Retina (tissue), 1 donor: ENCODE measurements around the gene PUM2.

Source experiments
- DNase-seq: peaks from one replicate; pipeline ENCODE4 v3.0.0-alpha.2; 2016

The PUM2 gene

DNA sequence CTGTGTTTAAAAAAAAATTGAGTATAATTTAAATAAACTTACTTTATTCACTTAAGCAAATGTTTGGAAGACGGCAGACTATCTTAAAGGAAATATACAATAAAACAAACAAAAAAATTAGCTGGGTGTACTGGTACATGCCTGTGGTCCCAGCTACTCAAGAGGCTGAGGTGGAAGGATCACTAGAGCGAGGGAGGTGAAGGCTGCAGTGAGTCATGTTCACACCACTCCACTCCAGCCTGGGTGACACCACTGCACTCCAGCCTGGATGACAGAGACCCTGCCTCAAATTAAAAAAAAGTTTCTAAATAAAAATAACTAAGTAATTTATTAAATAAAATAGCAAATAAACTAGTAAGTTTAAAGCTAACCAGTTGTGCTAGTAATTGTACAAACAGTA lies 7.5 kb downstream of the PUM2 start:
- DNase-seq, result no peak

DNA sequence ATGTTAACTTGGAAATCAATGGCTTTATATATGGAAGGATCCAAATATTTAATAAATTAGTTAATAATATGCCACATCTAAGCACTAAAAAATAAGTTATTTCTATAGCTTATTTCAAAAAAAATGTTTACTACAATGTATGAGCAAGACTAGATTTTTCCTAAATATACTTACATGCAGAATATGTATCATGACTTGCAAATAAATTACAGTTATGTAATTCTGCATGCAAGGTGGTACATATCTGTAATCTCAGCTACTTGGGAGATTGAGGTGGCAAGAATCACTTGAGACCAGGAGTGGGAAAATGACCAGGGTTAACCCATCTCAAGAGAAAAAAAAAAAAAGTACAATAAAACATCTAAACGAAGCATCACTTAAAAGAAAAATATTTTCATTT lies 11.6 kb downstream of the PUM2 start:
- no peak for DNase-seq

DNA sequence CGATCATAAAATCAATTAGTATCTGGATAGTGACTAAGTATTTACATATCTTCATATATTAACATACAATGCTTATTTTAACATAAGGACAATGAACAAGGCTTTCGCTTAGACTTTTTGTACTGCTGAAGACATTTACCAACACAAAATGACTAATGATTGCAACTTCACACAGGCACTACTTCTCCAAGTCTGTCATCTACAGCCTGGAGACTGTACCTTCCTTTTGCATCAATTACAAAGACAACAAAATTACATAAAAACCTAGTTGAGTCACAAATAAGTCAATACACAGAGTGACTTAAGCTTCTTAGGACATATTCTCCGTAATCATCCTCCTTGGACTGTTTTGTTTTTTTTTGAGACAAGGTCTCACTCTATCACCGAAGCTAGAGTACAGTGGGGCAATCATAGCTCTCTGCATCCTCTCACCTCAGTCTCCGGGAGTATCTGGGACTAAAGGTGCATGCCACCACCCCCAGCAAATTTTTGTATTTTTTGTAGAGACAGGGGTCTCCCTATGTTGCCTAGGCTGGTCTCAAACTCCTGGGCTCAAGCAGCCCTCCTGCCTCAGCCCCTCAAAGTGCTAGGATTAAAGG lies 15.9 kb downstream of the PUM2 start:
- no peak for DNase-seq

DNA sequence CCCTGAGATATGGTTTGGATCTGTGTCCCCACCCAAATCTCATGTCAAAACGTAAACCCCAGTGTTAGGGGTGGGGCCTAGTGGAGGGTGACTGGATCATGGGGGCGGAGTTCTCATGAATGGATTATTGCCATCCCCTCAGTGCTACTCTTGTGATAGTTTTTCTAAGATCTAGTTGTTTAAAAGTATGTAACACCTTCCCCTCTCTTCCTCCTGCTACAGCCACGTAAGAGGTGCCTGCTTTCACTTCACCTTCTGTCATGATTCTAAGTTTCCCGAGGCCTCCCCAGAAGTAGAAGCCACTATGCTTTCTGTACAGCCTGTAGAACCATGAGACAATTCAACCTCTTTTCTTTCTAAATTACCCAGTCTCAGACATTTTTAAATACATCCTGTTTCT lies 16.9 kb downstream of the PUM2 start:
- DNase-seq, result no peak

DNA sequence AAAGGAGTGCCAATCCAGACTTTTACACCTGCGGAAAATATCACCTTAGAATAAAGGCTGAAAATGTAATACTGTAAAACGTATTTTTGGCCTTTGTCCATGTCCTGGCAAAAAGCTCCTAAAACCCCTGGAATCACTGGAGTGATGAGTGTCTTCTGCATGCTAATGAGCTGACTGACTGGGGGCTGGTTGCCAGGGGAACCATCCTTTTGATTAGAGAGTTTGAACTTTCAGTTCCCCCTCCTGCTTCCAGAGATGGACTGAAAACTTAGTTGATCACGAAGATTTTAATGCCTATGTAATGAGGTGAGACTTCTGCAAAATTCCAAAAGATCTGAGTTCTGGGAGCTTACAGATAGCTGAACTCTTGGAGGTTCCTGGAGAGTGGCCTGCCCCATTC lies 20.5 kb downstream of the PUM2 start:
- DNase-seq, result no peak

DNA sequence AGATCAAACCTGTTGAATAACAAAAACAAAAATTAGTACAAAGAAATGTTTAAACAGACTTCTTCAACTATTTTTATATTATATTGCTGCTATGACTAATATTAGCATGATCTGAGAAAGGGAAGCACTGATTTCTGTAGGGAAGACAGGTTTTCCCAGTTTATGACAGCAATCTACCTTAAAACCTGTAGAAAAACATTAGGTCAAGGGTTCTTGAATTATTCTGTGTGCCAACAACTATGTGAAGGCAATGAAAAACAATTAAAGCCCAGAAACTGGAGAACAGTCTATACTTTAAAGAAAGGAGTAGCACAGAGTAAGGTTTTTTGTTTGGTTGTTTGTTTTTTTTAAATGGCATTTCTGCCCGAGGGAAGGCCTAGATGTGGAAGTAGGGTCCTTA lies 23.3 kb downstream of the PUM2 start:
- no peak for DNase-seq

DNA sequence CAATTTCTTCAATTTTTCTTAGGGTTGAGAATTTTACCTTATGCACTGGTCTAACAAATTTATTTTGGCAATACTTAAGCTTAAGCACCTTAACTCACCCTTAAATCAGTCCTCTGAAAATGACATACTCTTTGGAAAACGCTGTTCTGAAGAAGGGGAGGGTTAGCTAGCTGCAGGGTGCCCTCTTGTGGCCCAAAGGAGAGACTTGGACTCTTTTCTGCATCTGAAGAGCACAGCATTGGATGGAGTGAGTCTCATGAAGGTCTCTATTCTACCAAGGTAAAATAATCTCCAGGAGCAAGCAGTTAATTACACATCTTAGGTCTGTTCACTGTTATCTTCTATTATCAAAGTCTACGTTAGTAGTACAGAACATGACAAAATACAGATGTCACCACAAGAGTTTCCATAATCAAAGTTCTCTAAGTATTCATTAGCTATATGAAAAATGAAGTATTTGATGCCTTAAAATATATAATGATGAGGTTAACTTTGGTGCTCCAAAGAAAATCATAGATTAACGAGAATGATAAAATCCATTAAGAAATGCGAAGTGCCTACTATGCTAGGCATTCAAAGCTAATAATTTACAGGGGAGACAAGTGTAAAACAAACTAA lies 24.4 kb downstream of the PUM2 start:
- peak; percentile 25 for DNase-seq

DNA sequence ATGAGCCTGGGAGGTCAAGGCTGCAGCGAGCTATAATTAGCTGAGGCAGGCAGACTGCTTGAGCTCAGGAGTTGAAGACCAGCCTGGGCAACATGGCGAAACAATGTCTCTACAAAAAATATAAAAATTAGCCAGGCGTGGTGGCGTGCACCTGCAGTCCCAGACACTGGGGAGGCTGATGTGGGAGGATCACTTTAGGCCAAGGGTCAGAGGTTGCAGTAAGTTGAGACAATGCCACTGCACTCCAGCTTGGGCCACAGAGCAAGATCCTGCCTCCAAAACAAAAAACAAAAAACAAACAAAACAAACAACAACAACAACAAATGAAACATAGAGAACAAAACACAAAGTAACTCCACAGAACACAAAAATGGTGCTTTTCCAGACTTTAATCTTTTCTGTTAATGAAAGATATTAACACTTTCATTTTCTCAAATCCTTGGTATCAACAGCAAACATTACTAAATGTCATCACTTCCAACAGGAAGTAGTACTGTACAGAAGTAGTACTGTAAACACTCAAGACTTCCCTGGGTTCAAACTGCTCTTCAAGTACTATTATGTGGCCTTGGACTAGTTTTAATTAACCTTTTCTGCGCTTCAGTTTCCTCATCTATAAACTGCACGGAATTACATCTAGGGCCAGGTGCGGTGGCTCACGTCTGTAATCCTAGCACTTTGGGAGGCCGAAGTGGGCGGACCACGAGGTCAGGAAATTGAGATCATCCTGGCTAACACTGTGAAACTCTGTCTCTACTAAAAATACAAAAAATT lies 27.9 kb downstream of the PUM2 start:
- DNase-seq, result no peak

DNA sequence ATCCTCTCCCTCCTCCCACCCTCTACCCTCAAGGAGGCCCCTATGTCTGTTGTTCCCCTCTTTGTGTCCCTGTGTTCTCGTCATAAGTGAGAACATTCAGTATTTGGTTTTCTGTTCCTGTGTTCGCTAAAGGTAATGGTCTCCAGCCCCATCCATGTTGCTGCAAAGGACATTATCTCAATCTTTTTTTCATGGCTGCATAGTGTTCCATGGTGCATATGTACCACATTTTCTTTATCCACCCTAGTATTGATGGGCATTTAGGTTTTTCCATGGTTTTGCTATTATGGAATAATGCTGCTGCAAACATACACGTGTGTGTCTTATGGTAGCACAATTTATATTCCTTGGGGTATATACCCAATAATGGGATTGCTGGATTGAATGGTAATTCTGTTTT lies 33.0 kb downstream of the PUM2 start:
- no peak for DNase-seq

DNA sequence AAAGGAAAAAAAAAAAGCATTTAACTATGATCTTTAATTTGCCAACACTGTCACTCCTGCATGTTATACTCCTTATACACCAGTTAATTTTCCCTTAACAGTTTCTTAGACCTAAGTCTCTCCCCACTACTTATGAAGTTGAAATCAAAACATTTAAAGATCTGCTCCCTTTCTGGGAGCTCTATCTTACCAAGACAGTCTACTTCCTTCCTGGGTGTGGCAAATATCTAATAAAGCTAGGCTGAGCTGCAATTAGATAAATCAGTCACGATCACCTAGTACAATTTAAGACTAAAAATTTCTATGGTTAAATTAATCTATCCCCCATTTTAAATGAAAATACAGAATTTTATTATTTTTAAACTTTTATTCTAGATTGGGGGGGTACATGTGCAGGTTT lies 33.4 kb downstream of the PUM2 start:
- DNase-seq, result no peak

DNA sequence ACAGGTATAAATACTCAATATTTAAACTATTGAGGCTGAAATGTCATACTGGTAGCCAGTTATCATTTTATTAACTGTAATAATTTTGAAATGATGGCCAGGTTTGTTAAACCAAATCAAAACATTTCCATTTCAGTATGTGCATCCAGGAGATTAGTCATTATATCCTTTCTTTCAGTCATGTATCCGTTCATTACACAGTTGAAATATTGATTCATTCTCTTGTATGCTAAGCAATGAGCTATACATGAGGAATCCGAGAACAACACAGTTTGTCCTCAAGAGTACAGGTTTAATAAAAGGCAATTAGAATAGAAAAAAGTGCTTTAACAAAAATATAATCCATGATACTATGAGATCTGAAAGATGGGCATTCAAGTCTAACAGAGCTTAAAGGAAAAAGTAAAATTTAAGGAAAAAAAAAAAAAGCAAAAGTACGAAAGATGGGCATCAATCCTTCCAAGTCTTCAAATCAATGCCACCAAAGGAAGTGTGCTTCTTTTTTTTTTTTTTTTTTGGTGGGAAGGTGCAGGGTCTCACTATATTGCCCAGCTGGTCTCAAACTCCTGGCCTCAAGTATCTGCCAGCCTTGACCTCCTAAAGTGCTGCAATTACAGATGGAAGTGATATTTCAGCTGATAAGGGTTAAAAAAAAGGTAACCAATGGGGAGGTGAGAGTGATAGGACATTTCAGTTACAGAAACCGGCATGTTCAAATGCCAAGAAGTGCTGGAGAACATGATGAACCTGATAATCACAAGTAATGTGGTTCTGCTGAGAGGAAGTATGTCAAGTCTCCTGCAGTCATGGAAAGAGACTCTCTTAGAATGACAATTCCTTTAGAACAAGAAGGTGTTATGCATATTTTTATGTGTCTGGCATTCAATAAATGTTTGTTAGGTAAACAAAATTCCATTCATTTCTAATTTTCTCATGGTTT lies 35.8 kb downstream of the PUM2 start:
- no peak for DNase-seq

DNA sequence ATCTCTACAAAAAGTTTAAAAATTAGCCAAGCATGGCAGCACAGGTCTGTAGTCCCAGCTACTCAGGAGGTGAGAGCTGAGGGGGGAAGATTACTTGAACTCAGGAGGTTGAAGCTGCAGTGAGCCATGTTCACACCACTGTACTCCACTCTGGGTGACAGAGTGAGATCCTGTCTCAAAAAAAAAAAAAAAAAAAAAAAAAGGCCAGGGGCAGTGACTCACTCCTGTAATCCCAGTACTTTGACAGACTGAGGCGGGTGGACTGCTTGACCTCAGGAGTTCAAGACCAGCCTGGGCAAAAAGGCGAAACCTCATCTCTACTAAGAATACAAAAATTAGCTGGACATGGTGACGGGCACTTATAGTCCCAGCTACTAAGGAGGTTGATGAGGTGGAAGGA lies 37.0 kb downstream of the PUM2 start:
- no peak for DNase-seq

DNA sequence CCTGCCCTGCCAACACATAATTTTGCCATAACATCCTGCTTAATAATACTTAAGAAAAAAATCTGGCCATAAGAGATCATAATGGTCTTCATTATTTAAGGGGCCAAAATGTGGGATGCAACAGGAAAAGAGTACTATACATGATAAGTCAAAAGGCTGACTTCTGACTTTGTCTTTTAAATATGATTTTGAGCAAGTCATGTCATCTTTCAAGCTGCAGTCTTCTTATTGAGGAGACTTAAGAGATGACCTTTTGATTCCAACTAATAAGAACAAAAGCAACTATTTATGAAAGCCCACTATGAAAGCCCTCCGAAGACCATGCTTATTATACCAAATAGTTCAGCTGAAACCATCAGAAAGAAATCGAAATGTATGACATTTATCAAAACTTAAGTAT lies 41.6 kb downstream of the PUM2 start:
- no peak for DNase-seq

DNA sequence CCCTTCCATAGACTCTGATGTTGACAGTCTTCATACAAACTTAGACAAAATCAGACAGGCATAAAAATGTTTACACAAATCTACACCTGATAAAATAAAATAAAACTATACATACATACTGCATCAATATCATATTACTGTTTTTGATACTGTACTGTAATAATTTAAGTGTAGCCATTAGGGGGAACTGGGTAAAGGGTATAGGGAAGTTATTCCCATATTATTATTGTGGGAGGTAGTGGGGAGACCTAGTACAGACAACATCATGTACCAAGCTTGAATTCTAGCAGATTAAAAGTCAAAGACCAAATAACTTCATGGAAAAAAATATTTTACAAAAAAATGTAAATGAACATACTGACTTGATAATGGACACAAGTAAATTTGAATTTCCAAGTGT lies 43.3 kb downstream of the PUM2 start:
- DNase-seq, result no peak

DNA sequence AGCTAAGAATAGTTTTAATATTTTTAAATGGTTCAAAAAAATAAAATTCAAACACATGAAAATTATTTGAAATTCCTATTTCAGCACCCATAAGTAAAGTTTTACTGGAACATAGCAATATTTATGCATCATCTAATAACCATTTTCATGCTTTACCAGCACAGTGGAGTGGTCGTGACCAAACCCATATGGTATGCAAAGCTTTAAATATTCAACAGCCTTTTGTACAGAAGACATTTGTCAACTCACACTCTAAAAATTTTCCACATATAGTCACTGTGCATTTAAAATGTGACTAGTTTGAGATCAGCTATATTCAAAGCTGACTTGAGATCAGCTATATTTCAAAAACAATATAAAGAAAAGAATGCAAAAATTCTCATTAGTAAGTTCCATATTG lies 46.2 kb downstream of the PUM2 start:
- no peak for DNase-seq

DNA sequence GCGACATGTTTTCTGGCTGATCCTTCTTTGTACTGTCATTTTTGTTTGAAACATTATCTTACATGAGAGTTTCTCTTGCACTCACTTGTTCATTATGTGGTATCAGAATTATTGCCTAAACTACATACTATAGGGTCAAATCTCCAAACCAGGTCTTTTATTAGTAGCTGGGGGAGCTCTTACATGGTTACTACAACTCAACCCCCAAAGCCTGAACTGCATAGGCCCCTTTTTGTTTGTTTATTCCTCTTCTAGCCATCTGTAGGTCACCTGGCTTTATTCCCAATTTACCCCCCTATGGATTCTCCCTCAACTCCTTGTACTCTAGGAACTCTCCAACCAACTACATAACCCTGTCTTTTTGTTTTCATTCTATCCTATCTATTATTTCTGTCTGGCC lies 46.7 kb downstream of the PUM2 start:
- no peak for DNase-seq

DNA sequence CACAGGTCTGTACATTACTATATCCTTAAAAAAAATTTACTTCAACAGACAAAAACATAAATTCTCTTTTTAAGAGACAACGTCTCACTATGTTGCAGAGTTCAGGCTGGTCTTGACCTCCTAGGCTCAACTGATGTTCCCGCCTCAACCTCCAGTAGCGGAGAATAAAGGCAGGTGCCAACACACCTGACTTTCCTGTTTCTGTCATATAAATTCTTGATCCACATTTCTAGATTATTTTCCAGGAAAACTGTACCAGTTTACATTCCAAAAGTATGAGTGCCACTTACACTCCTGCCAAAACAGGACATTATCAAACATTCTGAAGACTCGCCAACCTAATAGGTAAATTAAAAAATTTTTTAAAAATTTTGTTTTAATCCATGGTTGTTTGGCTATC lies 48.6 kb downstream of the PUM2 start:
- DNase-seq, result no peak

DNA sequence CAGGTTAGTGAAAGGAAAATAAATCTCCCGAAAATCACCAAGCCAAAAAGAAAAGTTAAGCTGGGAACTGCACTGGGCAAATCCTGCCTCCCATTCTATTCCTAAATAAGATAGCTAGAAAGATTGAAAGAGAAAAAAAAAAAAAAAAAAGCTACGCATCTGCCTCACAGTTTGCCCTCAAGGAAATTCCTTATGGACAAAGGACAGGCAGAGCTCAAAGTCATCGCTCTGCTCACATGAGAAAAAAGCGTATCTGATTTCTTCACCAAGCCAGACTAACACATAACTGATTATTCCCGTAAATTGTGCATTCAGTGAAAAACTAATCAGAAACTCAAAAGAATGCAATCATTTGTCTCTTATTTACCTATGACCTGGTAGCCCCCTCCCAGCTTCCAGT lies 50.0 kb downstream of the PUM2 start:
- no peak for DNase-seq

DNA sequence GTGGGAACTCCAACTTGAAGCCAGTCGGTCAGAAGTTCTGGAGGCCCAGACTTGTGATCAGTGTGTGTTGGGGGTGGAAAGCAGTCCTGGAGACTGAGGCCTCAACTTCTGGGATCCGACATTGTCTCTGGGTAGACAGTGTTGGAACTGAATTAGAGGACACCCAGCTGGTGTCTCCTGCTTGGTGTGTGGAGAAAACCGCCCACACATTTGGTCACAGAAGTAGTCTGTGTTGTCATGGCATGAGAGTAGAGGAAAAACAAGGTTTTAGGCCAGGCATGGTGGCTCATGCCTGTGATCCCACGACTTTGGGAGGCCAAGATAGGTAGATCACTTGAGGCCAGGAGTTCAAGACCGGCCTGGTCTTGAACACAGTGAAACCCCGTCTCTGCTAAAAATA lies 51.5 kb downstream of the PUM2 start:
- no peak for DNase-seq

DNA sequence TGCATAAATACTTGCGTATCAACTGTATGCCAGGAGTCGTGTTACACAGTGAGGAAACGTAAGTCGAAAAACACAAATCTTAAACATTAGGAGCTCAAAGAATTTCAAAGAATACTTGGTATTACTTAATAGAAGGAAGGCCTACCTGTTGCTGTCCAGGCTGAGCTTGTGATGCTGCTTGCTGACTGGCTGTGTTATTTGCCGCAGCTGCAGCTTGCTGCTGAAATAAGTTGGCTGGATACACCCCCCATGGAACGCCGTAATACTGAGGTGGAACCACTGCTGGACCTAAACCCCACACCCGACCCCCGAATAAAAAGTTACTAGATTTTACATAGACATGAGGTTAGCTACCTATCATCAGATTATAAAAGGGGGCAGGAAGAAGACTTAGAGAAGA lies 56.4 kb downstream of the PUM2 start:
- DNase-seq, result no peak

DNA sequence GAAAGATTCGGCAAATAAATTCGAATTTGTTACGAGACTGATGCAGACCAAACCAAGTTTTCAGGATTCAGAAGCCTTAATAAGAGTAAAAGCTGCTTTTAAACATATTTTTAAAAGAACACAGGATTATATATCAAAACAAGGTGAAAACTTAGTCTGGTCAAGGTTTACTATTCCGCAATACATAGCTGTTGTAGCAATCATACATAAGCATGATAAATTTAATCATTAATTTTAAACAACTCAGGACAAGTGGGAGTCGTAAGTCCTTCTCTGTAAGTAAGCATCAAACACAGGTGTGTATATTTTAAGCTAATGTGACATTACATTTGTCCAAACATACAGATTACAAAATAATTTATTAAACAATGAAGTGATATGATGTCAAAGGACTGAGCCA lies 57.7 kb downstream of the PUM2 start:
- DNase-seq, result no peak

DNA sequence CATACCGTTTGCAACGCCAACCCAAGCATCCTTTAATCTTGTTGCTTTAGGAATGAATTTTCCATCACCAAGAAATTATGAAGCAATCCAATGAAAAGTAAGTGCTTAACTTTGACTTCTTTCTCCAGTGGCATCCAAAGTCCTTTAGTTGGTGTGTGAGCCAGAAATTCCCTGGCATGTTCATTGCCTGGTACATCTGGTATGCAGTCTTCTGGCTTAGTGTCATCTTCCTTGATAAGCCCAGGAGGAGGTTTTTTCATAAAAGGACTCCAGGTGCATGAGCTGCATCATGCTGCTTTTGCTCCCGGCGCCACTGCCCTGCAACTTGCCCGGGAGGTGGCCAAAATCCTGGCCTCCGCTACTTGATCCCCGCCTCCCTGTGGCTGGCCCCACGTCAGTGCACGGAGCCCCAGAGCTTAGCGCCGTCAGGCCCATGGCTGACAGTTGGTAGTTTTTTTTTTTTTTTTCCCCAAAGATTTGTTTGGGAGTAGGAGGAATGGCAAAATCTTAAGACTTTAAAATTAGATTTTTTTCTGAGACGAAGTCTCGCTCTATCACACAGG lies 58.7 kb downstream of the PUM2 start:
- DNase-seq, result no peak

DNA sequence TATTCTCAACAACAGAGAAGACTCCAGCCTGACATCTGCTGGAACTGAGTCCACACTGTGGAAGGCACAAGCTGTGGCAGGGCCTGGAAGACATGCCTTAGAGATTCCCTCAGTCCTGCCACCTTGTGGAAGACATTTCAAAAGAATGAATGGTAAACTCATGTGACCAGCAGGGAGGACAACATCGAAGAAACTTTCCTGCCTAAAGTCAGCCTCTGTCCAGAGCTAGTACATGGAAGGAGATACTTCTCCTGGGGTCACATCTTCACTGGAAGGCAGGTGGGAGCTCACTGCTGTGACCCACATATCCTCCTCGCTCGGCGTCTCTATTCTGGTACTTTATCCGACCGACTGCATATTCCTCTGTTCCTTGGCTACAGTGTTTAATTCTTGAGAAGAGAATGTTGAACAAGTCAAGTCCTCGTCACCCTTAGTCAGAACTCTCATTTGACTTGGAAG lies 59.5 kb downstream of the PUM2 start:
- peak; percentile 45 for DNase-seq
